ENCODE results near the gene ABCC12. TPM values are rescaled to one million over a fixed set of nuclear protein-coding genes. Genes with fewer than 3 reads are reported as not detected.
"Not testable (repeated sequence)": the region's sequence is repeated elsewhere in the genome, so short reads cannot be mapped to it uniquely, and the experiment has no call there.

The ABCC12 gene
- total RNA-seq, 2 donors from 2014 or later: not detected

- ATAC-seq (no peak), DNase-seq (no peak)
- intact Hi-C loops (cut with DNase I): loop anchor here in 1 of 2 donors (5.0 kb wide), 1 partner anchor 1318 kb away; no protein-coding TSS in a partner anchor
Observed at GRCh38 chr16:48169896-48170295, 14.1 kb upstream of the ABCC12 start.

- DNase-seq (no peak), ATAC-seq (no peak)
- intact Hi-C loops (cut with DNase I): loop anchor here in 1 of 2 donors (5.0 kb wide), 1 partner anchor 1316 kb away; no protein-coding TSS in a partner anchor
Observed at GRCh38 chr16:48168075-48168474, 12.3 kb upstream of the ABCC12 start.

- not testable (repeated sequence) for DNase-seq, ATAC-seq
- intact Hi-C loops (cut with DNase I): loop anchor here in 1 of 2 donors (5.0 kb wide), 1 partner anchor 1314 kb away; no protein-coding TSS in a partner anchor
Observed at GRCh38 chr16:48166617-48167016, 10.8 kb upstream of the ABCC12 start.

- DNase-seq (no peak), ATAC-seq (no peak)
- intact Hi-C loops (cut with DNase I): loop anchor here in 1 of 2 donors (5.0 kb wide), 1 partner anchor 1314 kb away; no protein-coding TSS in a partner anchor
Observed at GRCh38 chr16:48165961-48166578, 10.3 kb upstream of the ABCC12 start.

GRCh38 chr16:48164907-48165715 is 9.3 kb upstream of the ABCC12 start:
- ATAC-seq: peak; percentile 96 to 97
- intact Hi-C loops (cut with DNase I): loop anchor here in 1 of 2 donors (5.0 kb wide), 1 partner anchor 1313 kb away; no protein-coding TSS in a partner anchor
- DNase-seq: peak; percentile 72

GRCh38 chr16:48162839-48163410 is 7.1 kb upstream of the ABCC12 start:
- ATAC-seq: no peak

GRCh38 chr16:48161906-48162305 is 6.1 kb upstream of the ABCC12 start:
- DNase-seq (no peak), ATAC-seq (no peak)
- intact Hi-C loops (cut with DNase I): no loop called here

More at GRCh38 chr16:48162839-48163410, 7.1 kb upstream of the ABCC12 start:
- intact Hi-C loops (cut with DNase I): no loop called here
- DNase-seq: no peak

- intact Hi-C loops (cut with DNase I): no loop called here
- ATAC-seq (no peak), DNase-seq (no peak)
Observed at GRCh38 chr16:48160575-48160974, 4.8 kb upstream of the ABCC12 start.

GRCh38 chr16:48158296-48158695 is 2.5 kb upstream of the ABCC12 start:
- intact Hi-C loops (cut with DNase I): loop anchor here (5.0 to 10.0 kb wide), 3 partner anchors 1013 to 1203 kb away; partner anchors contain the start of gene NETO2 (in 1 of the 2)
- ATAC-seq (no peak), DNase-seq (no peak)

GRCh38 chr16:48157794-48158193 is 2.0 kb upstream of the ABCC12 start:
- intact Hi-C loops (cut with DNase I): loop anchor here (5.0 to 10.0 kb wide), 3 partner anchors 1013 to 1203 kb away; partner anchors contain the start of gene NETO2 (in 1 of the 2)
- ATAC-seq (no peak), DNase-seq (no peak)

- DNase-seq (no peak), ATAC-seq (no peak)
- intact Hi-C loops (cut with DNase I): loop anchor here (5.0 to 10.0 kb wide), 3 partner anchors 1013 to 1203 kb away; partner anchors contain the start of gene NETO2 (in 1 of the 2)
Observed at GRCh38 chr16:48157302-48157701, 1.5 kb upstream of the ABCC12 start.

- ATAC-seq: peak; percentile 83 to 89
Observed at GRCh38 chr16:48156790-48157209, 1.0 kb upstream of the ABCC12 start.

GRCh38 chr16:48153774-48154173 is 2.0 kb downstream of the ABCC12 start:
- ATAC-seq (no peak), DNase-seq (no peak)
- intact Hi-C loops (cut with DNase I): loop anchor here (10.0 kb wide), 2 partner anchors 1009 to 1199 kb away; partner anchors contain the start of gene NETO2 (in 1 of the 2)

More at GRCh38 chr16:48156790-48157209, 1.0 kb upstream of the ABCC12 start:
- DNase-seq: peak; percentile 84
- intact Hi-C loops (cut with DNase I): loop anchor here (1.0 to 10.0 kb wide), 4 partner anchors 1012 to 1202 kb away; partner anchors contain the start of gene NETO2 (in 1 of the 2)

- no peak for DNase-seq
- intact Hi-C loops (cut with DNase I): loop anchor here (10.0 kb wide), 2 partner anchors 1007 to 1197 kb away; partner anchors contain the start of gene NETO2 (in 1 of the 2)
Observed at GRCh38 chr16:48152226-48152625, 3.6 kb downstream of the ABCC12 start.

GRCh38 chr16:48150707-48151106 is 5.1 kb downstream of the ABCC12 start:
- intact Hi-C loops (cut with DNase I): loop anchor here (10.0 kb wide), 2 partner anchors 1006 to 1196 kb away; partner anchors contain the start of gene NETO2 (in 1 of the 2)
- ATAC-seq (no peak), DNase-seq (no peak)

More at GRCh38 chr16:48152226-48152625, 3.6 kb downstream of the ABCC12 start:
- no peak for ATAC-seq

- intact Hi-C loops (cut with DNase I): no loop called here
- DNase-seq (no peak), ATAC-seq (no peak)
Observed at GRCh38 chr16:48146710-48147109, 9.1 kb downstream of the ABCC12 start.

- ATAC-seq (no peak), DNase-seq (no peak)
- intact Hi-C loops (cut with DNase I): no loop called here
Observed at GRCh38 chr16:48146131-48146530, 9.7 kb downstream of the ABCC12 start.

GRCh38 chr16:48143812-48144368 is 11.9 kb downstream of the ABCC12 start:
- DNase-seq (no peak), ATAC-seq (no peak)
- intact Hi-C loops (cut with DNase I): no loop called here

GRCh38 chr16:48140821-48141220 is 15.0 kb downstream of the ABCC12 start:
- DNase-seq: no peak
- no peak for ATAC-seq
- intact Hi-C loops (cut with DNase I): no loop called here

Measured in left cardiac atrium (tissue), 4 donors.